Stimulated activated CD4-positive, alpha-beta T cell treated with anti-CD3 and anti-CD28 coated beads, Interleukin-12 subunit alpha, Interleukin-12 subunit beta, amount 100 ng/mL, for 24 hours (primary cell): ENCODE data around the gene INPP1.

Experiments
- DNase-seq, 2 experiments: peaks; one replicate each; pipeline ENCODE4 v3.0.0-alpha.2; 2020; ENCODE audit warnings: low read depth in 2 of 2

INPP1 gene

GRCh38 chr2:190361572-190361971 lies 18.2 kb downstream of the INPP1 start:
- no peak for DNase-seq

DNA sequence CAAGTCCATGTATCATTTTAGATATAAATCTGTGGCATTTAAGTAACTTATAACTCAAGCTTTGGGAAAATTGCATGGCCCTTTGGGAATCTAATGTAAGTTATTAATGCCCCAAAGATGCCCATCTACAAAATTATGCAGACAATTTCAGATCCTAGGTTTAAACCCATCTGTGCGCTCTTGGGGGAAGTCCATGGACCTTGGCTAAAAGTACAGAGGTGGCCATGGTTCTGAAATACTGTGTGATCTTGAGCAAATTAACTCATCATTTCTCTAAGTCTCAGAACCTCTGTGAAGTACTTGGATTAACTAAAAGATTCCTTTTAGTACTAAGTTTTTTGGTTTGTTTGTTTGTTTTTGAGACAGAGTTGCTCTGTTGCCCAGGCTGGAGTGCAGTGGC lies 19.5 kb downstream of the INPP1 start:
- DNase-seq, result no peak

GRCh38 chr2:190365499-190366204 lies 22.3 kb downstream of the INPP1 start:
- DNase-seq, result no peak

- DNase-seq, result no peak
Measured at GRCh38 chr2:190366248-190366753, 22.9 kb downstream of the INPP1 start.

DNA sequence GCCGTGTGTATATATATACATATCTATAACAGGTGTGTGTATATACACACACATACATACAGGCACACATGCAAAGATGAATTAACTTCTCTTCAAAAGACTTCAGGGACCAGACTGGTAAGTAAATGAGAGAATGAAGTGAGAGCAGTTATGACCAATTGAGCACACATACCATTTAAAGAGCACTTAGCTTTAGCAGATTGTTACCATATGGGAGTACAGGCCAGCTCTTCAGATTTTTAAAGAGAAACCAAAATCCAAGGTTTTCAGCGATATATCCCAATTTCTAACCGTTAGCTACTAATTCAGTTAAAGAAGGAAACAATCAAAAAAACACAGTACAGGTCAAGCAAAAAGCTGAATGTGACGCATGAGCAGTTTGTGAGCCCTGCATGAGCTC lies 23.7 kb downstream of the INPP1 start:
- DNase-seq, result no peak

- DNase-seq, result no peak
Measured at GRCh38 chr2:190369635-190370034, 26.2 kb downstream of the INPP1 start.

- DNase-seq, result no peak
Measured at GRCh38 chr2:190376083-190376482, 32.7 kb downstream of the INPP1 start.

DNA sequence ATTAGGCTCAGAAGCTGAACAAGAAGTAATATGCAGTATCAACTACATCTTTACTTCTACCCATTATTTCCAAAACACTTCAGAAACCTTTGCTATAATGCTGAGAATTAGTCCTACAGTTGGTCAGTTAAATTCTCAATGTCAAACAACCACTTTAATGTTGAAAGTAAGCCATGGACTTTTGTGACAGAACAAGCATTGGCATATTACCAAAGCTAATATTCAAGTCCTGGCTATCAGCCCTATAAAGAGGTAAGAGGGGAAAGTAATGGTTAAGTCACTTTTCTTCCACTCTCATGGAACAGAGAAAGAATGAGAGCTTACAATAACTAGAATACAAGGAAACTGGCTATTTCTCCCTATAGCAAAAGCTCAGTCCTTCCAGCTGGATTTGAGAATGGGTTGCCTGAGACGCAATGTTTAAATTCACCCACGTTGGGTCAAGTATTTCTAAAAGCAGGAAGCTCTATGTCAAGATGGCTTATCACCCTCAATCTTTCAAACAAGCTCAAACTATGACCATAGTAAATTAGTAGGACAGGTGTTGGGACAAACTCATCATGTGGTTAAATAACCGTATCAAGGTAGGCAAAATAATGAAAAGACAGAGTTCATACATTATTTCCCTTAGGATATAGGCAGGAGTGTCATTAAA lies 33.3 kb downstream of the INPP1 start:
- no peak for DNase-seq

DNA sequence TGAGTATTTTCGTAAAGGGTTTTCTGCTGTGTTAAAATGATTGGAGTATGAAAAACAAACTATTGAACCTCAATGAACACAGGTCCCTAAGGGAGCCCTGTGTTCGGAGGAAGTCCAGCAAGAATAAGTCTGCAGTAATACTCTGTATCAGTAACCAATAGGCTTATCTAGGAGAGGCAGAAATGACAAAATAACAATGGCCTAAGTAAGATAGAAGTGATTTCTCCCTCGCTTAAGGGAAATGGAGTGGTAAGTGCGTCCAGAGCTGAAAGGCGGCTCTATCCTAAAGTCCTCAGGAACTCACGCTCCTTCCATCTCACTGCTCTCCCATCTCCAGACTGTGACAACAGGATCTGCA lies 35.5 kb downstream of the INPP1 start:
- DNase-seq, result no peak

- no peak for DNase-seq
Measured at GRCh38 chr2:190379249-190379964, 36.0 kb downstream of the INPP1 start.

DNA sequence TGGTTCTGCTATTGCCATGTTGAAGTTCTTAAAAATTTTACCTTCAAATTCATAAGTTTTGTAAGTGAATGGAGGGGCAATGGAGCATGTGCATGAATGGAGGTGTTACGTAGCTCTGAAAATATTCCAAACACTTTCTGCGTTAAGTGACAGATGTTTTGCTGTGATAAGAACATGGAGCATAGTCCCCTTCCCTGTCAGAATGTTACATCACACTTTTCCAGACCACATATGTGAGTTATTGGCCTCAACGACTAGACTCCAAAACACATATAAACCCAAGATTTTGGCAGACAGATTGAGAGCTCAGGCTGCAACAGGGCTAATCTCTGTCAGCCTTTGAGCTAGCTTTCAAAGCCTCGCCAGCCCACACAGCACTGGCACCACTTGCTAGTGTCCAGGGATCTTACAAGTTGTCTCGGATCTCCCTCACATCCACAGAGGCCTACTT lies 37.6 kb downstream of the INPP1 start:
- DNase-seq, result no peak

DNA sequence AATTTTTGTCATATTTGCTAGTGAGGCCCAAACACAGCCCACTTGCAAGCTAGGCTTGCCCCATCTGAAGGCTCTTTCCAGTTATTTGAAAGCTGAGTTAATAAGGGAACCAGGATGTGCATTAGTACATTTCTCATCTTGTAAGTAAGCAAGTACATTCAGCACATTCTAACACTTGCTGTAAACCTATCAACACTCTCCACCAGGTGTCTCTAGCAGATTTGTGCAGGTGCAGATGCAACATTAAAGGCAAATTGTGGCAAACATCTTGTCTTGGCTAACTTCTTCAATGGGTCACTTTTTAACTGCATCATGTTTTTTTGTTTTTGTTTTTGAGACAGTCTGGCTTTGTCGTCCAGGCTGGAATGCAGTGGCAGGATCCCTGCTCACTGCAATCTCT lies 39.5 kb downstream of the INPP1 start:
- DNase-seq, result no peak

DNA sequence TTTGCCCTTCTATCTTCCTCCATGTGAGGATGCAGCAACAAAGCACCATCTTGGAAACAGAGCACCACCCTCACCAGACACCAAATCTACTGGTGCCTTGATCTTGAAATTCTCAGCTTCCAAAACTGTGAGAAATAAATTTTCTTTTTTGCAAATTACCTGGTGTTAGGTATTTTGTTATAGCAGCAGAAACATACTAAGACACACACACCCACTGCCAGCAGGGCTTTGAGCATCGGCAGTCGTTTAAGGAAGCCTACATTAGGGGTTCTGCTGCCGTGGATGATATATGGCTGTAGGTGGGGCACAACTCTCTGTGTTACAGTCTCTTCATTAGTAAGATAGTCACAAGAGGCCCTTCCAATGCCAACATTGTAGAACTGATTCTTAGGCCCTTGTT lies 44.0 kb downstream of the INPP1 start:
- no peak for DNase-seq

DNA sequence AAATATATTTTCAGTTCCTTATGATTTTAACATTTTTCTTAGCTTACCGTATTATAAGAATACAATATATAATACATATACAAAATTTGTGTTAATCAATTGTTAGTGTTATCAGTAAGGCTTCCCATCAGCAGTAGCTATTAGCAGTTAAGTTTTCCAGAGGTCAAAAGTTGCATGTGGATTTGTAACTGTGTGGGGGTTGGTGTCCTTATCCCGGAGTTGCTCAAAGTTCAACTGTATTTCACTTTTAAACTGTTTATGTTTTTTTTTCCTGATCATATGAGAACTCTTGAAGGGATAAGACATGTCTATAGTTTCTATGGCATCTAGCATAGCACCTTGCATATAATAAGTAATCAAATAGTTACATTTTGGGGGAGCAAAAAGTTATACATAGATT lies 52.9 kb downstream of the INPP1 start:
- DNase-seq, result no peak

DNA sequence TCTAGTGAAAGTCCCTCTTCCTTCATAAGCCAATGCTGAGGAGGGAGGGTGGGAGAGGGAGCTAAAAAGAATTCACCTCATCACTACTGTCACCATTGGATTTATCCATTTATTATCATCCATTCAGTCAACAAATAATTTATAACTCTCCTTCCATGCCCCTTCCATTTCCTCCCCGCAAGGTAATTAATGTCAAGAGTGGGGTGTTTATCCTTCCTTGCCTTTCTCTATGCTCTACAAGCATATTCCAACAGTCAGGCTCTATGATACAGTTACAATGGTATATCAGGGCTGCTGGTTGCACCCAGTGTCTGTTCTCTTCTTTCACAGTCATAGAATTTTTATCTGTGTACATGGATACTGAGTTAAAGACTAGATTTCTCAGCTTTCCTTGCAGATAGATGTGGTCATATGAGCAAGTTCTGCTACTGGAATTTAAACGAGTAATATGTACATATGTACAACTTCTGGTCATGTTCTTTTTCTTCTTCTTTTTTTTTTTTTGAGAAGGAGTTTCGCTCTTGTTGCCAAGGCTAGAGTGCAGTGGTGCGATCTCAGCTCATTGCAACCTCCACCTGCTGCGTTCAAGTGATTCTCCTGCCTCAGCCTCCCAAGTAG lies 59.7 kb downstream of the INPP1 start:
- no peak for DNase-seq

DNA sequence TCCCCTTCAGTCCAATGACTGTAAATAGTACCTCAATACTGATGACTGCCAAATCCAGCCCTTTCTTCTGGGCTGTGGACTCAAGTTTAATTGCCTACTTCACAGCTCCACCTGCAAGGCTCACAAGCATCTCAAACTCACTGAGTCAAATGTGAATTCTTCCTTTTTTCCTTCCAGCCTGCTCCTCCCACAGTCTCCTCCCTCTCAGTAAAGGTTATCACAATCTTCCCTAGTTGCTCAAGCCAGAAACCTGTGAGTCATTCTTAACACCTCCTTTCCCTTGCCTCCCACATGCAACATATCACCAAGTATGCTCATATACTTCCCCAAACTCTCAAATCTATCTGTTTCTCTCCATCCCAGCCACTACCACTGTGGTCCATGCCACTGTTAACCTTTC lies 61.1 kb downstream of the INPP1 start:
- peak in 1 of 2 experiments; percentile 12 for DNase-seq

DNA sequence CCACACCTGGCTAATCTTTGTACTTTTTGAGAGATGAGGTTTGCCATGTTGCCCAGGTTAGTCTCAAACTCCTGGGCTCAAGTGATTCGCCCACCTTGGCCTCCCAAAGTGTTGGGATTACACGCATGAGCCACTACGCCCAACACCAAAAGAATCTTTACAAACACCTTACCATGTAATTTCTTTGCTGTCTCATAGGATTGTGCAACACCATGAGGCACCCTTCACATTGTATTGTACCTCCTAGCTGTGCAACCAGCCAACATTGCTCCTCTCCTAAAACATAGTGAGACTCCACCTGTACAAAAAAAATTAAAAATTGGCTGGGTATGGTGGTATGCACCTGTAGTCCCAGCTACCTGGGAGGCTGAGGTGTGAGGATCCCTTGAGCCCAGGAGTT lies 61.7 kb downstream of the INPP1 start:
- no peak for DNase-seq

DNA sequence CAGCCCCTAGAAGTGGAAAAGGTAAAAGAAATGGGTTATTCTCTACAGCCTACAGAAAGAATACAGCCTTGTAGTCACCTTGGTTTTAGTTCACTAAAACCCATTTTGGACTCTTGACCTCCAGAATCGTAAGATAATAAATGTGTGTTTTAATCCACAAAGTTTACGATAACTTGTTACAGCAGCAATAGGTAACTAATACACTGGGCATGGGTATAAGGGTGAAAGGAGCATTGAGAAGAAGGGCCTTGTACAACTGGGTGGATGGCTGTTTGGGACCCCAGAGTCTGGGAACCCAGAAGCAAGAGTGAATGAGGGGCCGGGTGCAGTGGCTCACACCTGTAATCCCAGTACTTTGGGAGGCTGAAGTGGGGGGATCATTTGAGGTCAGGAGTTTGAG lies 62.6 kb downstream of the INPP1 start:
- DNase-seq, result no peak

GRCh38 chr2:190406805-190407204 lies 63.4 kb downstream of the INPP1 start:
- no peak for DNase-seq

GRCh38 chr2:190407246-190407661 lies 63.9 kb downstream of the INPP1 start:
- no peak for DNase-seq

GRCh38 chr2:190407662-190408537 lies 64.5 kb downstream of the INPP1 start, which contains the start of gene MFSD6:
TSS of gene MFSD6 (plus strand) at chr2:190408355. CDS start at chr2:190436030, 27,675 bp downstream.
- DNase-seq, result peak; percentile 27 to 43
